Daoy (cell line): ENCODE results near the gene GRID1. TPM values are rescaled to one million over a fixed set of nuclear protein-coding genes. Genes with fewer than 3 reads are reported as not detected.
"Not testable (repeated sequence)": the region's sequence is repeated elsewhere in the genome, so short reads cannot be mapped to it uniquely, and the experiment has no call there.

ENCODE experiments used
- DNase-seq: peaks from one replicate; pipeline ENCODE4 v3.0.0-alpha.2; 2015; ENCODE audit warnings: low read depth
- total RNA-seq: library from RNA; depleted of rRNA; stranded (reverse); fragments of >200 nt; shearing (Covaris generic); gene quantifications from 2 replicates; pipeline ENCODE4 v1.2.3, GENCODE V29; 2014

Gene GRID1
- total RNA-seq, 1 experiment from 2014 or later, result not detected

DNA sequence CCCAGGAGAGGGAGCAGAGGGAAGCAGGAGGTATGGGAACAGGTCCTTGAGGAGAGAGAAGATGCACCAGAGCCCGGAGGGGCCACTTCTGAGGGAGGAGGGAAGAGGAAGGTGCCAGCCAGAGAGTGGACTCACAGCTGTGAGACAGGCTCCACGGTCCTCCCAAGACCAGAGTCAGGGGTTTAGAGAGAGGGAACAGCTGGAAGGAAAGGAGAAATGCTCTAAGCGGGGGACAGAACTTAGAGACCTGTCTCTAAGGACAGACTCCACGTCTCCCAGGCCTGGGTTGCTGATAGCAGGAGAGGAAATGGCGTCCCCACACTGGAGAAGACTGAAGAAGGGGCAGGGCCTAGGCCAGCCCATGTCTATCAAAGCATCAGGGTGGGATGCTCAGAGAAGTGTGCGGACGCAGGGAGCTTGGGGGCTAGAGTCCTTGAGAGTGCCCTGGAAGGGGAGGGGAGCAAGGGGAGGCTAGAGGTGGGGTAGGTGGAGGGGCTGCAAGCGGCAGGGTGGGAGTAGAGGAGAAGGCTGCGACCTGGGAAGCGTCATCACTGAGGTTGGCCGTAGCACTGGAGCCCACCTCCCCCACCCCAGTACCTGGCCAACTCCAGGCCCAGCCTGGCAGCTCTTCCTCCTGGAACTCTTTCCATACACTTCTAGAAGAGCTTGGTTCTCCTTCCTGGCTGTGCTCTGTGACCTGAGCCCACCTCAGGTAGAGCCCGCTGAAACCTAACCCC, 25.6 kb upstream of the GRID1 start:
- DNase-seq, result no peak

- no peak for DNase-seq
Measured at GRCh38 chr10:86391236-86391840, 24.7 kb upstream of the GRID1 start.

- DNase-seq, result no peak
Measured at GRCh38 chr10:86390337-86391120, 23.9 kb upstream of the GRID1 start.

DNA sequence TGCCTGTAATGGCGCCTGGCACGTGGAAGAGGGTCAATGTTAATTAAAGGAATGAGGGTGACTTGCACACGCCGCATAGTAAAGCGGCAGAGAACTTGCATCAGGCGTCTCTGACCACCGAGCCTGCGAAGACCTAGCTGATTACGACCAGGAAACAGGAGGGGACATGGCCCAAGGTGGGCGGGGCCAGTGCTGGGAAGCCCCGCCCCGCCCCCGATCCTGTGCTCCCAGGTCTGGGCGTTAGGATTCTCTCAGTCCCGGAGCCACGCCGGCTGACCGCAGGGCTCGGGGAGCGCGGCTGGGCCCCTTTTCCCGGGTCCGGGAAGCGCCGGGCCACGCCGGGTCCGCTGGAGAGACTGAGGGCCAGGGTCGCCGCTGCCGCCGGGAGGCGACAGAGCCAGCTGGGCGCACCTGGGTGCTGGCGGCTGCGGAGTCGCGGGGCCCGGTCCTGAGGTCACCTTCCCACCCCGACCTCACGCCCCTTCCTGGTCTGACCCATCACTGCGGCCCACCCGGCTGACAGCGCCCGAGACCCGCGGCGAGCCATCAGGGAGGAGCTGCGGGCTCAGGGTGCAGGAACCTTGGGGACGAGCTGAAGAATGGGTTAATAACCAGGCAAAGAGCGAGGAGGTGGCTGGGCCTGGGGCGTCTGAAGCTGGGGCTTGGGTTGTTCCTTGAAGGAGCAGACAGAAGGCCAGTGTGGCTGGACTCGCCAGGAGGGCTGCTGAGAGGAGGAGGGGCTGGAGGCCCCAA, 23.0 kb upstream of the GRID1 start:
- peak; percentile 59 for DNase-seq

DNA sequence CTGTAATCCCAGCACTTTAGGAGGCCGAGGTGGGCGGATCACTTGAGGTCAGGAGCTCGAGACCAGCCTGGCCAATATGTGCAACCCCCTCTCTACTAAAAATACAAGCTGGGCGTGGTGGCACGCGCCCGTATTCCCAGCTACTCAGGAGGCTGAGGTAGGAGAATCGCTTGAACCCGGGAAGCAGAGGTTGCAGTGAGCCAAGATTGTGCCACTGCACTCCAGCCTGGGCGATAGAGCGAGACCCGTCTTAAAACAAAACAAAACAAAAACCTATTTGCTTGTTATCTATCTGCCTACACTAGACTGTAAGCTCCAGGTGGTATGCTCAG, 22.5 kb upstream of the GRID1 start:
- not testable (repeated sequence) for DNase-seq

GRCh38 chr10:86388119-86388704, 21.6 kb upstream of the GRID1 start:
- DNase-seq, result no peak

GRCh38 chr10:86387178-86387794, 20.7 kb upstream of the GRID1 start:
- no peak for DNase-seq

DNA sequence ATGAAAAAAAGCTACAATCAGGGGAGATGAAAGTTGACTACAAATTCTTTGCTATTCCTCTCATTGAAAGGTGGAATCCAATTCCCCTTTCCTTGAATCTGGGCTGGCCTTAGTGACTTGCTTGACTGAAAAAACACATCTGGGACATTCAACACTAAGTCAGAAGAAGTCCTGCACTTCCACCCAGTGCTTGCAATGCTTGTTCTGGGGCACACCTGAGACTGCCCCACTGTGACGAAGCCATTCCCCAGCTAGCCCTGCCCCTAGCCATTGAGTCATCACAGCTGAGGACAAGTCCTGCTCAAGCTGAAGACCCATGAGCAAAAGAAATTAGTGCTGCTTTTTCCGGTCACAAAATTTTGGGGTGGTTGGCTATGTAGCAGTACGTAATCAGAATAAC, 19.2 kb upstream of the GRID1 start:
- no peak for DNase-seq

DNA sequence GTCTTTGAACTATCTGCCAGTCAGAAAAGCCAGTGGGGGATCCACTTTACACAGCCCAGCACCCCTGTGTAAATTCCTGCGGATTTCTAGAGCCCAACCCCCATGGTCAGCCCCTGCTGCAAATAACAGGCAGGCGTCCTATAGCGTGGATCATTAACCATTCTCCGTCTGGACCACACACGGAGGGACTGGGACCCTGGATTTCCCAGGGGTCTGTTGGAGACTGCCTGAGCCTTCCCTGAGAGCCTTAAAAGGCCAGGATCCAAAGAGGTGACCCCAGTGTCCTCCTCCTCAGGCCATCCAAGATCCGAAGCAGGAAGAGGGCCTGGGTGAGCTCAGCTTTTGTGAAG, 11.2 kb upstream of the GRID1 start:
- no peak for DNase-seq

DNA sequence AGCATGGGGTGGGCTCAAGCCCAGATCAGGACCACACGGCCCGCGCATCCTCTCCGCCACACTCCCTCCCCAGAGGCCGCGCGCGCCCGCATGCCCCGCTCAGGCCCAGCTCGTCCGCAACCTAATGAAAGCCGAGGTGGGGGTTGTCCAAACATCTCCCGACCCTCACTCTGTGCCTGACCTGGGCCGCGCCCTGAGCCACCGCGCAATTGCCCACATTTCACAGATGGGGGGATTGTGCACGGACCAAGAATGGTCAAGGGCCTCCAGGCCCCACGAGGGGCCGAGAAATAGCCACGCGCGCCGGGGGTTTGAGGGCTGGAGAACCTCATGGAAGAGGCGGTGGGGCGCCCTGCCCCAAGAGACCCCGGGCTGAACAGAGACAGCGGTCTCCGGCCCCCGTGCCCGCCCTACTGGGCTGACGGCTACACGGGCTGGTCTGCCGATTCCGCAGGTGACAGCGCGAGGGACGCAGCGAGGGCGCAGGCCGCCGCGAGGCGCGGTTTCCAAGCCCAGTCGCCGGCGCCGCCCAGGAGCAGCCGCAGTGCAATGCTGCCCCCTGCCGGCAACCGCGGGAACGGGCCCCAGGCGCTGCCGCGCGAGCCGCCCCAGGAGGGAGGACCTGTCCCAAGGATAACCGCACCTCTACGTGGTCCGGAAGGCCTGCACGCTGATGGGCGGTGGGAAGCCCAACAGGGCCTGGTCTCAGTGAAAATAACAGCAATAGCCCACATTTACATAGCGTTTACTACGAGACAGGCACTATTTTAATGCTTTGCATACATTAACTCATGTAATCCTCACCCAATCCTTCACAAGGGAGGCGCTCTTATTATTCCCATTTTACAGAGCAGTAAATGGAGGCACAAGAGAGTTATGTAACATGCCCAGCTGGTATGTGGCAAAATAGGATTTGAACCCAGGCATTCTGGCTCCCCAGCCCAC, 10.5 kb upstream of the GRID1 start:
- DNase-seq, result peak; percentile 64

GRCh38 chr10:86376403-86376802, 9.8 kb upstream of the GRID1 start:
- no peak for DNase-seq

GRCh38 chr10:86375204-86375603, 8.6 kb upstream of the GRID1 start:
- no peak for DNase-seq

- no peak for DNase-seq
Measured at GRCh38 chr10:86374664-86375063, 8.1 kb upstream of the GRID1 start.

DNA sequence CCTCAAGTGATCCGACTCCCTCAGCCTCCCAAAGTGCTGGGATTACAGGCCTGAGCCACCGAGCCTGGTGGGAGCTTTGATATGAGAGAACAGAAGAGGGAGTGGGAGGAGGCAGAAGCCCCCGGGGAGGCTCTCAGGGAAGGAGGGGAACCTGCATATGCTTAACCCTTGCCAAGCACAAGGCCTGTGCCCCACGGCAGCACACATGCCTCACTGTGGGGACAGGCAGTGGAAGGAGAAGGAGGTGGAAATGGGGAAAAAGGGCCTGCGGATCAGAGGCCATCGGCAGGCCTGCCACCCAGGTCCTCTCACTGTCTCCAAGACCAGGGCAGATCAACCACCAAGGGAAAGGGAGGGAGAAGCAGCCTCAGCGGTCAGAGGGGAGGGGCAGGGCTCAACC, 7.2 kb upstream of the GRID1 start:
- DNase-seq, result no peak

DNA sequence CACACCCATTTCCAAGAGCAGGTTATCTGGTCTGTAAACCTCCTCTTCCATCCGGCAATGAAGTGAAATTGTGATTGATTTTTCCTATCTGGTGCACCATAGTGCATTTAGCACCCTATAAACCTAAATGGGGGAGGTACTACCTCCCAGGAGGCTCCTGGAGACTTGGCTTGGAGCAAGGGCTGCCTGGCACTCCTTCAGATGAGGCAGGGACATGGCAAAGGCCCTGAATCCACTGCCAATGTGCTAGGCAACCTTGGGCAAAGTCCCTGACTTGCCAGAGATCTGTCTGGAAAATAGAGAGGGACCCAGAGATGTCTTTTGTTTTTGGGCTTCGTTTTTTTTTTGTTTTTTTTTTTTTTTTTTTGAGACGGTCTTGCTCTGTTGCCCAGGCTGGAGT, 6.7 kb upstream of the GRID1 start:
- DNase-seq, result no peak

- no peak for DNase-seq
Measured at GRCh38 chr10:86372784-86373239, 6.2 kb upstream of the GRID1 start.

DNA sequence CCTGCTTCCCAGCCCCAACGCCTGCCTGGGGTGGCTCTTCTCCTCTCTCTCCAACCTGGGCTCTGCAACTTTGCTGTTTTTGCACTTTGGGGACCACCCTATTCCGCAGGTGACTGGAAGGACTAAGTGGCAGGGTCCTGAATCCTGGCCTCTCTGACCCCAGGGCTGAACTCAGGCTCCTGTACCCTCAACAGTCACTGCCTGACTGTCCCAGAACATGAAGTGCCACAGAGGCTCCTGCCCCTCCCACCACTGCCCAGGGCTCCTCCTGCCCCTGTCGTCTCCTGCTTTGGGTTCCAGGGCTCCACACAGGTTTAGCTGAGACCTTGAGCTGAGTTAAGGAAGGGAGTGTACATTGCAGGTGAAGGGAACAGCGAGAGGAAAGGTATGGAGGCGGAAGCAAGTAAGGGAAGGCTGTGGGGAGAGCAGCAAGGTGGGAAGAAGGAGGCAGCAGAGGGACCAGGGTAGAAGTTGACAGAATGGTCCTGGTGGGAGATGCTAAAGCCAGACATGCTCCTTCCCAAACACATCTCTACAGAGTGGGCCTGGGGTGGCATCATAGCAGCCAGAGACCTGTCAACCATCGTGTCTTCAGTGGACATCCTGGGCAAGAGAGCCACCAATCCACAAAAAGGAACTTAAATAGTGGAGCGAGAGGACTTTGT, 5.7 kb upstream of the GRID1 start:
- no peak for DNase-seq

DNA sequence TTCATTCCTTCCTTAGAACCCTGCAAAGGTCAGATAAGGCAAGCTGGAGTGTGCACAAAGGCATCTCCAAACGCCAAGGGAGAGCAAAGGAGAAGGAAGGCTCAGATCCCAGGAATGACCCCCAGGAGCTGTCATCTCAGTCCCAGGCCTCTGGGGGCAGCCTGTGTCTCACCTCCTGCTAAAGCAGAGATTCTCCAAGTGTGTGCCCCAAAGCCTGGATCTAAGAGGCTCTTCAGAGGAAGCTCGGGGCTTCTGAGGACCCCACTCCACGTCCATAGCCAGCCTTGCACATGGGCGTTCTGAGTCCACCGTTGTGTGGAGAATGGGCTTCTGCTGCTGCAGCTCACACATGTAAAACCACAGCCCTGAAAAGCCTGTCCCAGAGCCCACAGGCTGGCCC, 5.1 kb upstream of the GRID1 start:
- no peak for DNase-seq

DNA sequence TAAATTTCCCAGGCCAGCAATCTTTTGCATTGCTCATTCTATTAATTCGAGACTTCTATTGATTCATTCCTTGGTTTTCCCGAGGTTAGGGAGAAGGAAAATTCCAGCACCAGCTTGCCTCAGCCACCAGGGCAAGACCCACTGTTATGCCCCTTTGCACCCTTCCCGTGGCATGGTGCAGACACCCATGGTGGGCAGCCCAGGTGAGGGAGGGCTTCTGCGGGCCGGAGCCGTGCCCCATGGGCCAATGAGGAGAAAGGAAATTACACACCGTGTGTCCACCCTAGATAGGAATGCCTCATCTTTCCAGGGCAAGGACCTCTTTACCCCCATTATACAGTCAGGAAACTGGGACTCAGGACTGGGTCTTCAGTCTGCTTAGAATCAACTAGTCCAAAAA, 4.5 kb upstream of the GRID1 start:
- no peak for DNase-seq
